Middle frontal gyrus (tissue), 1 donor: ENCODE results near the gene KIF26A.

Experiments
- DNase-seq: peaks from one replicate; pipeline ENCODE4 v3.0.0-alpha.2; 2015; ENCODE audit warnings: low spot score; ENCODE audit errors: extremely low spot score

Gene KIF26A

DNA sequence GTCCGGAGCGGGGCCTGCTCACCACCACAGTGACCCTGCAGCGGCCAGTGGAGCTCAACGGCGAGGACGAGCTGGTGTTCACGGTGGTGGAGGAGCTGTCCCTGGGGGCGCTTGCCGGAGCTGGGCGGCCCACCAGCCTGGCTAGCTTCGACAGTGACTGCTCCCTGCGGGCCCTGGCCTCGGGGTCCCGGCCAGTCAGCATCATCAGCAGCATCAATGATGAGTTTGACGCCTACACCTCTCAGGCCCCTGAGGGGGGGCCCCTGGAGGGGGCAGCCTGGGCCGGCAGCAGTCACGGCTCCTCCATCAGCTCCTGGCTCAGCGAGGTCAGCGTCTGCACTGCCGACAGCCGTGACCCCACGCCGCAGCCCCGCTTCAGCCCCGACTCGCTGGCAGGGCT lies 37.4 kb downstream of the KIF26A start:
- DNase-seq: no peak

DNA sequence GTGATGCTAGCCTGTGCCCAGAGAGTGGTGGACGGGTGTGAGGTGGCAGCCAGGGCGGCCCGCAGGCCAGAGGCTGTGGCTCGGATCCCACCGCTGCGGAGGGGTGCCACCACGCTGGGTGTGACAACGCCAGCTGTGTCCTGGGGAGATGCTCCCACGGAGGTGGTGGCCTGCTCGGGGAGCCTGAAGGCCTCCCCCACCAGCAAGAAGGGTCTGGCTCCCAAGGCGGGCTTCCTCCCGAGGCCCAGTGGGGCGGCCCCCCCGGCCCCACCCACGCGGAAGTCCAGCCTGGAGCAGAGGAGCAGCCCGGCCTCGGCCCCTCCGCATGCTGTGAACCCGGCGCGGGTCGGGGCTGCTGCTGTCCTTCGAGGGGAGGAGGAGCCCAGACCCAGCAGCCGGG lies 38.2 kb downstream of the KIF26A start:
- DNase-seq: no peak

DNA sequence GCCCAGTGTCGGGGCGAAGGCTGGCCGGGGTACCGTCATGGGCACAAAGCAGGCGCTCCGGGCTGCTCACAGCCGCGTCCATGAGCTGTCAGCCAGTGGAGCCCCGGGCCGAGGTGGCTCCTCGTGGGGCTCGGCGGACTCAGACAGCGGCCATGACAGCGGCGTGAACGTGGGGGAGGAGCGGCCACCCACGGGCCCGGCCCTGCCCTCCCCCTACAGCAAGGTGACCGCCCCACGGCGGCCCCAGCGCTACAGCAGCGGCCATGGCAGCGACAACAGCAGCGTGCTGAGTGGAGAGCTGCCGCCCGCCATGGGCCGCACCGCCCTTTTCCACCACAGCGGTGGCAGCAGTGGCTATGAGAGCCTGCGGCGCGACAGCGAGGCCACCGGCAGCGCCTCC lies 39.0 kb downstream of the KIF26A start:
- no peak for DNase-seq

DNA sequence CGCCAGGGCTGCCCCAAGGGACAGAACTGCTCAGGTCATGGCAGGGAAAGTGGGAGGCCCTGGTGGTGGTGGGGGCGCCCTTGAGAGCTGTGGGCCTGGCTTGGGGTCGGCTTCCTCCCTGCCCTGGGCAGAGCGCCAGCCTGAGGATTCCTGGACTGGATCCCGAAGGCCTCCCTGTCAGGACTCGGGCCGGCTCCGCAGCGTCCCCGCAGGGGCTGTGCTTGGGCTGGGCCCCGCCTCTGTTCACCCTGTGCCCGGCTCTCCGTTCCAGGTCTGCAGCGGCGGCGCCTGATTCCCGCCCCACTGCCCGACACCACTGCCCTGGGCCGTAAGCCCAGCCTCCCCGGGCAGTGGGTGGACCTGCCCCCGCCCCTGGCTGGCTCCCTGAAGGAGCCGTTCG lies 39.9 kb downstream of the KIF26A start:
- DNase-seq: no peak

DNA sequence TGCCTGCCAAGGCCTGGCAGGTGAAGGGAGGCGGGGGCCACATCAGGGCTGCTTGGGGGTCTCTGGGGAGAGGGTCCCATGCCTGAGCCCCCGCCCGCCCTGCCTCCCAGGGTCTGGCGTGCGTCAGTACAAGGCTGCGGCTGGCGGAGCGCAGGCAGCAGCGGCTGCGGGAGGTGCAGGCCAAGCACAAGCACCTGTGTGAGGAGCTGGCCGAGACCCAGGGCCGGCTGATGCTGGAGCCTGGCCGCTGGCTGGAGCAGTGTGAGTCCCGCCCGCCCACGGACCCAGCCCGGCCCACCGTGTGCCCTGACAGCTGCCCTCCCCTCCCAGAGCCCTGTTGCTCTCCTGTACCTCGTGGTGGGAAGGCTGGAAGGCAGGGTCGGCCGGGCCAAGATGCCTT lies 40.7 kb downstream of the KIF26A start:
- DNase-seq: no peak

DNA sequence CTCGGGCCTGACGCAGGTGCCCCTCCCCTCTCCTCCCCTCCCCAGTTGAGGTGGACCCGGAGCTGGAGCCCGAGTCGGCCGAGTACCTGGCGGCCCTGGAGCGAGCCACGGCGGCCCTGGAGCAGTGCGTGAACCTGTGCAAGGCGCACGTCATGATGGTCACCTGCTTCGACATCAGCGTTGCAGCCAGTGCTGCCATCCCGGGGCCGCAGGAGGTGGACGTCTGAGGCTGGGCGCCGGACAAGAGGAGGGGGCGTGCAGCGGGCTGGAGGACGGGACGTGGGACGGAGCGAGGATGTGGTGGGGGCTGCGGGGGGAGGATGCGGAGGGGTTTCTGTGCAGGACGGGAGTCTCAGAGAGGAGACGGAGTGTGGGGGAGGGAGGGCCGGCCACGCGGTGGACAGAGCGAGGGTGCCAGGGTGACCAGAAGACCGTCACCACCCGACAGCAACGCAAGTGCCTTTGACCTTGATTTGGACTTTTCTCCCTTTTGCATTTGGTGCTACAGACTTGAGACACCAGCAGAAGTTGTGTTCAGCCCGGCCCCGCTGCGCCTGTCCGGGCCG lies 41.3 kb downstream of the KIF26A start:
- DNase-seq: no peak

DNA sequence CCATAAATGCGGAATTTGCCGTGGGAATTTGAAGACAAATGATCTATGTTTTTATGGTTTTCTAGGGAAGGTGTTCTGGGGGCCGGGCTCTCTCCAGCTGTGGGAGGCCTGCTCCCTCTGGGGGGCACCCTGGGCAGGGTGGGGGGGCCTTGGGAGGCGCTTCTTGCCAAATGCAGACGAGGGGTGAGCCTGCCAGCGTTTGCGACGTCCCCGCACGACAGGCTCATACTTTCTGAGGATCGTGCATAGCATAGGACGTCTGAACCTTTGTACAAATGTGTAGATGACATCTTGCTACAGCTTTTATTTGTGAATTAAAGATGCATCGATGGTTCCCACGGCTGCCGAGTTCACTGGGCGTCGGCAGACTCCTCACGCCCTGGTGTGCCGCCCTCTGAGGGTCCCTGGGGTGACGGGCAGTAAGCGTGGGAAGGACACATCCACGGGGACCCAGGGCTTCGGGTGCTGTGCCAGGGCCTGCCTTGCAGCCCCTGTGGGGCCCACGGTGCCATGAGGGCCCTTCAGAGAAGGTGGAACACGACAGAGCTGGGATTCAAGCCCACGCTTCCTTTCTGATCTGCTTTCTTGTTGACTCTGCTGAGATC lies 42.3 kb downstream of the KIF26A start:
- DNase-seq: no peak

DNA sequence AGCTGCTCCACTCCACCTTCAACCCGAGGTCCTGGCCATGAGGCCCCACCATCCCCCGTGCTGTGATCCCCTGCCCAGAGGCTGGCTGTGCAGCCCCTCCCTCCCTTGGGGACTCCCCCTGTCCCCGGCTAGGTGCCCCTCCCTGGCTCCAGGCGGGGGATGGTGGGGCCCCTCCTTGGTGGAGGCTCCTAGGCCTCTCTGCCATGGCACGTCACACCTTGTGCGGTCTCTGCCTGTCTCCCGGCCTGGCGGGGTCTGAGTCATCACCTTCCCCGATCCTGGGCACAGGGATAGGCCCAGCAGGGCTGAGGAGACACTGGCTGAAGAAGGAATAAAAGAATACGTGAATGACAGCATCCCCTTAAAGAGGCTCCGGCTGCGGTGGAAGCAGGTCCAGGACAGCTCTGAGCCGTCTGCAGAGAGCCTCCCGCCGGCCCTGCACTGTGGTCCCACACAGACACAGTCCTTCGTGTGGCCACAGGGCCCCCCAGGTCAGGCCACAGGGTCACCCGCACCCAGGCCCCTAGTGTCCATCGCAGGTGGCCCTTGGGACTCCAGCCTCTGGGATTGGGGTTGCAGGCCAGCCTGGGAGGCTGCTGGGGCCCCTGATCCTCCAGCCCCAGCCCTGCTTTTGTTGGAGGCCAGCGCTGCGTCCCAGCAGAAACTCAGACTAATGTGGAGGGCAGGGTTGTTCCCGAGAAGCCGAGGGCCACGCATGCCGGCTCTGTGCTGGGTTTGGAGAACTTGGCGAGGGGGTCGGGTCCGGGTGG lies 43.6 kb downstream of the KIF26A start:
- DNase-seq: no peak

DNA sequence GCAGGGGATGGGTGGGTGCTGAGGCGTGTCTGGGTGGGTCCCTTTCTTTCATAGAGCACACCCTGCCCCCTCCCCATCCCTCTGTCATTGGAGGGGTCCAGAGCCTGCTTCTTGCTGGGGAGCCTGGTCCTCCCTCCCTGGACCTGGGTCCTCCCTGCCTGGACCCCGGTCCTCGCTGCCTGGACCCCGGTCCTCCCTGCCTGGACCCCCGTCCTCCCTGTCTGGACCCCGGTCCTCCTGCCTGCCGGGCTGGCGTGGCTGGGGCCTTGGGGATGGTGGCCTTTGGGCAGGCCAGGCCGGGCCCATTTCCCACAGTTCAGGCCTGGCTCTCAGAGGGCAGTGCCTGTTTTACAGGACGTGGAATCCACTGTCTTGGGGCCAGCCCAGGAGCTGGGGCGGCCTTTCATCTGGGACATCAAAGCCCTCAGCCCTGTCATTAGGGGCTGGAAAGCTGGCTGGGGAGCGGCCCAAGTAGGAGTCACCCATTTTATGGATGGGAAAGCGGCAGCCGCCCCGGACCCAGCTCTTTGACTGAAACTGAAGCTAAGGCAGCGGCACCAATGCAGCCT lies 44.6 kb downstream of the KIF26A start:
- no peak for DNase-seq

DNA sequence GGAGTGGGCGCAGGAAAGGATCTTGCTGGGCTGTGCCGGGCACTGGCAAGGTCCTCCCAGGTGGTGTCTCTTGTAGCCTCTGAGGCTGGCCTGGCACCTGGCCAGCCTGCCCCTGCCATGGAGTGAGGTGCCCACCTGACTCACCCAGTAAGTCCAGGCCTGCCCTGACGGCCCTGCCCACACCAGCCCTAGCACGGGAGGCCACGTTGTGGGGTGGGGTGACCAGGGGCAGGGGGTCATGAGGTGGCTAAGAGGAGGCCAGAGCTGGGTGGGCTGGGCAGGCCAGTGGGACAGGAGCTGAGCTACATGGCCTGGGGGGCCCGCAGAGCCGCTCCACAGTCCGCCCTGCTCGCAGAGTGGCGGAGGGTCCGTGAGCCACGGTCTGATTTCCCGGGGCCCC lies 45.4 kb downstream of the KIF26A start:
- no peak for DNase-seq

DNA sequence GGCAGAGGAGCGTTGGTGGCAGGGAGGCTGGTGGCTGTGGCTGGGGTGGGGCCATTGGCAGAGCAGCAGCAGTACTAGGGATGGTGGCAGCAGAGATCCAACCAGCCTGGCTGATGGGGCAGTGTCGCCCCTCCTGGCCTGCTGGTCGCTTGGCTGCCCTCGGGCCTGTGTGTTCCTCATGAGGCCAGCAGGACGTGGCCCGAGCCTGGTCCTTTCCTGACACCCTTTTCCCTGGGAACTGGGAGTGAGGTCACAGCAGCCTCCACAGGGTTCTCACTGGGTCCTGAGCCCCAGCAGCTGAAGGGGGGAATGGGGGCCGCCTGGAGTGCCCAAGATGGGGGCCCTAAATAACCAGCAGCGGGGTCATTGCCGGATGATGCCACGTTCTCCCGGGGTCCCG lies 46.1 kb downstream of the KIF26A start:
- no peak for DNase-seq

DNA sequence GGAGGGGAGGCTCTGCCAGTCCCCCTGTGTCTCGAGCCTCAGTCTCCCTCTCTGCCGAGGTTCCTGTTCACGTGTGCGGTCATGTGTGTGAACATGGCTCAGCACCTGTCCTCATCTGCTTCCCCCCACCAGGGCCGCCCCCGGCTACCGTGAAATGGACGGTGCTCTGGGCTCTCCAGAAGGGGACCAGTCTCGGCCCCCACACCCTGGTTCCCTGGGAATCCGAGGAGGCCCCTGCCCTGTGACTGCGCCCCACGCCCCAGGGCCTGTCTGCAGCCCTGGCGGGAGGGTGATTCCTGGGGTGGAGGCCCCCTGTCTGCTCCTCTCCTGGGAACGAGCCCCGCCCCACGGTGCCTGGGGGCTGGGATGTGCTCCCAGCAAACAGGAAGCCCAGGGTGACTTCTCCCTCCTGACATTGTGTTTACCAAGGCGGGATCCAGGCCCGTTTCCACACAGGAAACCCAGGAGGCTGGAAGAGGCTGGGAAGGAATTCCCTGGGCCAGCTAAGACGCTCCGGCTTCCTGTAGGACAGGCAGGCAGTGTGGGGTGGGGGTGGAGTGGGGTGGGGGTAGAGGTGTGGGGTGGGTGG lies 46.6 kb downstream of the KIF26A start:
- no peak for DNase-seq

DNA sequence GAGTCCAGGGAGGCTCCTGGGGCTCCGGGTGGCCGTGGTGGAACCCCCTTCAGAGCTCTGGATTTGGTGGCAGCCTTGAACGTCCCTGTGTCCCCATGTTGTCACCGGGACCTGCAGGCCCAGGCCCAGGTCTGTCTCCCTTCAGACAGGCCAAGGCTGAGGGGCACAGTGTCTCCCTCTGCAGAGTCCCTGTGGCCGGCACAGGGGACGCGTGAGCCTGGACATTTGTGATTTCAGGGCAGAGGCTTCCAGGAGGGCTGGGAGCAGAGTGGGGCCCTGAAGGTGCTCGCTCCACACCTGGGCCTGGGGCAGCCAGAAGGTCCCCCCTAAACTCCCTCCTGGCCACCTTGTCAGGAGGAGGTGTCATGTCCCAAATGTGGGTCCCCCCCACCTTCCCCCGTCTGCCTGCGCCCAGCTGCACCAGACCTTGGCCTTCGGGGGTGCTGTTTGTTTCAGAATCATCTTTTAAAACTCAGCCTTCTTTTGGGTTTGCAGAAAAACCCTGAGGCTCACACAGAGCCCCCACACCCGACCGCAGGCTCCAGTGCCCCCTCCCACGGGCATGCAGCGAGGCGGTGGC lies 47.6 kb downstream of the KIF26A start:
- DNase-seq: no peak

DNA sequence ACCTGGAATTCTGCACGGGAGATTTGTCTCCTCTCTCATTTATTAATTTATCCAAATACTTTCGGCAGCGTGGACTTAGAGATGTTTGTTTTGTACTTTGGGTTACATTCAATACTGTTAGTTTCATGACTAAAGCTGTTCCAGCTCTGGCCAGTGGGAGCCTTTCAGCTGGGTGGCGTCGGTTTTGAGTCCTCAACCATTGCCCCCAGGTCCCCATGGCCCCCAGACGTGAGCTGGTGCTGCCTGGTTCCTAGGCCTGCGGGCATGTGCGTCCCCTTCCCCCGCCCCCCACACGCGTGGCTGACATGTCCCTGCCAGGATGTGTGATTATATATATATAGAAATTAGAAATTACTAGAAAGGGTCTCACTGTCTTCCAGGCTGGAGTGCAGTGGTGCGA lies 48.2 kb downstream of the KIF26A start:
- DNase-seq: no peak

DNA sequence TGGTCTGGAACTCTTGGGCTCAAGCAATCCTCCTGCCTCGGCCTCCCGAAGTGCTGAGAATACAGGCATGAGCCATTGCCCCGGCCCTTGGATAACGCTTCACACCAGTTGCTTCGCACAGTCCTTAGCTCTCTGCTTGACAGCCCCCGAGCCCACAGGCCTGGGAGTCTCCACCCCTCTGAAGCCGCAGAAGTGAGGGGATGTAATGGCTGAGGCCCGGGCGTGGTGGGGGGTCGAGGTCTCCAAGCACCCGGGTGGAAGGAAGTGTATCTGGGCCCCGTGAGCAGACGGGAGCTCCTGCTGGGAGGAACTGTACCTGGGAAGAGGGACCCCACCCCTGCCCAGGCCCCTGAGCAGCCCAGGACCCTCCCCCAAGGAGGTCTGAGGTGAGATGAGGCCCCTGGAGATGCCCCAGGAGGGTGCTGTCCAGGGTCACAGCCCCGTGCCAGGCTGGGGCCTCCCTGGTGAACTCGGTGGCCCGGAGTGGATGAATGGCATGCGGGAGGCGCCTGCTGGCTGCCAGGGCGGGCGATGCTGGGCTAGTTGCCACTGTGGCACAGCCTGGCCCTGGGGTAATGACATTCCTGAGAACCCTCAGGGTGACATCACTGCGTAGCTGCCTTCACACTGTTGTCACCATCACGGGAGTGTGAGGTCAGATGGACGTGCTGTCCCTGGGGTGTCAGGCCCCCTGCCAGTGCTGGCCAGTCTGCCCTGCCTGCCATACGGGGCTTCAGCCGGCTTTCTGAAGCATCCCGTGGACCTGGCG lies 48.9 kb downstream of the KIF26A start:
- DNase-seq: no peak

DNA sequence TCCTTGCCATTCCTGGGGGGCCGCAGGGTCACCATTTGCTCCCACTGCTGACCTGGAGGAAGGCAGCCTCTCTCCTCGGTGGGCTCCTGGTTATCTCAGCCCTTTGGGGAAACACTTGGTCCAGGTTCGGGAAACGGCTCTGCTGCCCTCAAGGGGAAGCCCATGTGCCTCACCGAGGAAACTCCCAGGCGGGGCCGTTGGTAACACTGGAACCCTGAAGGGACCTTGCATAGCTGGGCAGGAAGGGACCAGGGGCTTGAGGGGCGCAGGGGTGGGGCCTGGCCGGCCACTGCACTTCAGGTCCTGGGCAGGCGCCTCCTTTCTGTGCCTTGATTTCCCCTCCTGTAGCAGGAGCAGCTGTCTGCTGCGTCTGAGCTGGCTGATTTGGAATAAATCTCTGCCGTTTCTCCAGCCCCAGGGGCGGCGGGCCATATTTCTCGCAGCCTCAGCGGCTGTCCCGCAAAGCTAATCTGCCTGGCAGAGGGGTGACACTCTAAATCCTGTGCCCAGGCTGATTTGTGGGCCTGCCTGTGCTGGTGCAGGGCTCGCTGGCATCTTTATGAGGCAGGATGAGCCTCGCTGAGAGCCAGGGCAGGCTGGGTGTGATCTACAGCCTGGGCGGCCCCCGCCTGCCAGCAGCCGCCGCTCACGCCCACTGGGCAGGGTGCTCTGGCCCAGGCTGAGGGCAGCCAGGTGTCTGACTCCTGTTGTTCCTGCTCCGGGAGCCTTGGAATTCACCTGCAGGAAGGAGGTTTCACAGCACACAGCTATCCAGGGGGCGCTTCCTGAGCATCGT lies 49.7 kb downstream of the KIF26A start:
- DNase-seq: no peak

DNA sequence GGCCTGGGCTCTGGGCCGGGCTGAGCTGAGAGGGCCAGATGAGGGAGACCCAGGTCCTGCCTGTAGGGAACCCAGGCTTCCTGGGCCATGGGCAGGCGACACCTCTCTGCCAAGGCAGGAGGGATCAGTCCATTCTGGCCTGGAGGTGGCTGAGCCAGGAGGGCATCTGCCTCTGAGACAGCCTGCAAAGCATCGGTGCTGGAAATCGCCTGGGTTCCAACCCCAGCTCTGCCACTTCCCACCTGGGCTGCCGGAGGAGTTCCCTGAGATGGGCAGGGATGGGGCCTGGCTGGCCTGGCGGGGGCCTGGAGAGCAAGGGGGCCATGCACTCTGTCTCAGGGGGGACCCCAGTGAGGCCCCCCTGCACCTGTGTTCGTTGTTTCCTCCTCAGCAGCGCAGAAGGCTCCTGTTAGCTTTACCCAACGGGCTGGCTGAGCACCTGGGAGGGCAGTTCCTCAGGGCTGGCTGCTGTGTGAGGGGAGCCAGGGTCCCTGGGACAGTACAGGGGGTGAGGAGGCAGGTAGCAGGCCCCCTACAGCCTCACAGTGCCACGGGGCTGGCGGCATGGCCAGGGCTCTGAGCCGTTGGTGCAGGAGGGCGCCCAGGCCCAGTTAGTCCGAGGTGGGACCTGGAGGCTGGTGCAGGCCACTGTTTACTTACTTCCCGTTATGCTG lies 50.5 kb downstream of the KIF26A start:
- DNase-seq: no peak

DNA sequence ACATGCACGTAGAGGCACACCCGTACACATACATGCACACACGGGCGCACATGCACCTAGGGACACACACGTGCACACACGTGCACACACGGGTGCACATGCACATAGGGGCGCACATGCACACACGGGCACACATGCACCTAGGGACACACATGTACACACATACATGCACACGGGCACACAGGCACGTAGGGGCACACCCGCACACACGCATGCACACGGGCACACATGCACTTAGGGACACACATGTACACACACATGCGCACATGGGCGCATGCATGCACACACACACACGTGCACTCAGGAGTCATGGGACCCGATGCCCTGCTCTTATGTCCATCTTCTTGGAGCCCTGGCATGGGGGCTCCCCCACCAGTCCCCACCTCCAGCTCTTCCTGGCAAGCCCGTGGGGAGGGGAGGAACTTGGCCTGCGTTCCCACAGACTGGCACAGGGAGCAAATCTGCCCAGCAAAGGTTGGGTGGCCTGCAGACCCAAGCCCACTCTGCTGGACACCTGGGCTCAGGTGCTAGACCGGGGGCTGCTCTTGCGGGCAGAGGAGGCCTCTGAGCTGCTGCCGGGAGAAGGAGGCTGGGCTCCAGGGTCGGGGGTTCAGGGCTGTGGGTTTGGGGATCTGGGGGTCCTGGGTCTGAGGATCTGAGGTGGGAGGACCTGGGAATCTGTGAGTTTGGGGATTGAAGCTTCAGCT lies 51.4 kb downstream of the KIF26A start:
- no peak for DNase-seq

DNA sequence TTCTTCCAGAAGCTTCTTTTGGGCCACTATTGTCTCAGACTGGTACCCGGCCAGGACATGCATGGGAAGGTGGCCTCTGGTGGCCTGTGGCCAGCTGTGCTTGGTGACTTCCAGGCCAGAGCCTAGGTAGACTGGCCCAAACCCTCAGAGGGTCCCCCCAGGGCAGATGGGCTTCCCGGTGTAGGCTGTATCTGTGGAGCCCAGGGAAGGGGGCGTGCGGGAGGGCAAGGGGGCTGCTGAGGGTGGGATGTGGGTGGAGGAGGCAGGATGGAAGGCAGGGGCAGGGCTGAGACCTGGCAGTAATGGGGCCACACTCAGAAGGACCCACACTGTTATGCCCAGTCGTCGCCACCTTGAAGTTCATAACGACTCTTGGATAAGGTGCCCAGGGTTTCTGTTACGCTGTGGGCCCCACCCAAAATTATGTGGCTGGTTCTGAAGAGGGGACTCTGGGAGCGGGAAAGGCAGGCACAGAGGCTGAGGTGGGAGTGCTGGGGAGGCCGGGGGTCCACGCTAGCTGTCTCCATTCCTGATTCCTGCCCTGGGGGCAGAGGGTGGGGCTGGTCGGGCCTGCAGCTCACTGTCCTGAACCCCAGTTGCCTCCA lies 52.1 kb downstream of the KIF26A start:
- DNase-seq: no peak
